HepG2 (cell line): ENCODE measurements around the gene THBD. TPM values are rescaled to one million over a fixed set of nuclear protein-coding genes. Genes with fewer than 3 reads are reported as not detected.

ENCODE experiments used
- ATAC-seq: fragments of 200-7000 bp; cut with Tn5 transposase; 3 replicates; pipeline ENCODE4 v1.9.1; 2020; ENCODE audit warnings: mild to moderate bottlenecking, moderate library complexity
- BruUV-seq: library from RNA; stranded (reverse); fragments of 400-500 nt; replicated peaks from 2 replicates; lab custom pipeline; 2021; lab: Mats Ljungman, UMichigan
- CTCF ChIA-PET: fragments of 300-600 bp; formaldehyde crosslinking; extraction: SDS; loops from one replicate; lab custom pipeline; 2021; ENCODE audit warnings: low total read pairs, inconsistent platforms, low intra/inter-chr PET ratio; lab: Yijun Ruan, JAX
- POLR2A ChIA-PET: fragments of 350-600 bp; sonication (Branson Sonifier 250); formaldehyde crosslinking; loops from one replicate; lab custom pipeline; 2020; ENCODE audit warnings: antibody characterized with exemption, inconsistent platforms; lab: Yijun Ruan, JAX
- DNase-seq: peaks from one replicate; pipeline ENCODE4 v3.0.0-alpha.2; 2015; ENCODE audit warnings: low spot score
- FAIRE-seq: peaks from 3 replicates; lab custom pipeline; 2011; peaks lifted over from hg19 to GRCh38; lab: Jason Lieb, UNC
- H2AFZ ChIP-seq: one replicate; pipeline ENCODE4 v1.6.1; 2011; ENCODE audit warnings: low read length, inconsistent platforms
- H3K27ac ChIP-seq: fragments of 300-600 bp; 3 replicates; pipeline ENCODE4 v1.8.0; 2011; ENCODE audit warnings: mixed run types, mild to moderate bottlenecking, mixed read lengths, low read length, inconsistent platforms; ENCODE audit not compliant: insufficient read depth; ENCODE audit errors: extremely low read length
- H3K27me3 ChIP-seq, 2 experiments: fragments of 200-600 bp in 1 of 2; 2 replicates in 1 of 2; 3 replicates in 1 of 2; pipeline versions ENCODE4 v1.6.0 to v1.8.0; 2011; ENCODE audit warnings: low read length in 2 of 2, mild to moderate bottlenecking in 2 of 2, moderate library complexity in 2 of 2, inconsistent platforms in 1 of 2; ENCODE audit not compliant: insufficient read depth in 2 of 2, control insufficient read depth in 1 of 2
- H3K36me3 ChIP-seq, 2 experiments: fragments of 200-600 bp in 1 of 2; replicated peaks in 1 of 2; 2 replicates in 1 of 2; 3 replicates in 1 of 2; pipeline versions ENCODE4 v1.5.1 to v1.8.0; 2011; ENCODE audit warnings: low read length in 2 of 2, inconsistent platforms in 1 of 2; ENCODE audit not compliant: insufficient read depth in 2 of 2, control insufficient read depth in 1 of 2
- H3K4me1 ChIP-seq: 2 replicates; pipeline ENCODE4 v1.5.1; 2012; ENCODE audit warnings: low read length, inconsistent platforms; ENCODE audit not compliant: insufficient read depth
- H3K4me2 ChIP-seq: 2 replicates; pipeline ENCODE4 v1.6.0; 2011; ENCODE audit warnings: low read depth, low read length, inconsistent platforms
- H3K4me3 ChIP-seq, 3 experiments: fragments of 200-600 bp in 1 of 3; sonication (generic), shearing (Covaris generic) in 1 of 3; replicated peaks in 1 of 3; 2 replicates each; pipeline ENCODE4 v1.5.1; 2011 to 2016; ENCODE audit warnings: low read length in 3 of 3, inconsistent platforms in 2 of 3, low read depth in 2 of 3, mild to moderate bottlenecking in 2 of 3, control low read depth in 1 of 3, mixed read lengths in 1 of 3; ENCODE audit not compliant: insufficient read depth in 1 of 3
- H3K79me2 ChIP-seq: one replicate; pipeline ENCODE4 v1.6.1; 2011; ENCODE audit warnings: low read length, inconsistent platforms; ENCODE audit not compliant: insufficient read depth
- H3K9ac ChIP-seq: 2 replicates; pipeline ENCODE4 v1.6.0; 2011; ENCODE audit warnings: mild to moderate bottlenecking, low read depth, low read length, inconsistent platforms; ENCODE audit not compliant: insufficient read depth
- H3K9me3 ChIP-seq: 2 replicates; pipeline ENCODE4 v1.5.1; 2012; ENCODE audit warnings: mild to moderate bottlenecking, low read length
- H4K20me1 ChIP-seq: 2 replicates; pipeline ENCODE4 v1.6.0; 2011; ENCODE audit warnings: inconsistent platforms, mild to moderate bottlenecking, low read length, moderate library complexity; ENCODE audit not compliant: insufficient read depth
- AKAP8 ChIP-seq: sonication (generic); formaldehyde crosslinking; IDR thresholded peaks from 2 replicates; pipeline ENCODE4 v1.5.1; 2020; ENCODE audit warnings: mild to moderate bottlenecking, missing genetic modification reagents
- ATF7 ChIP-seq, 2 experiments: fragments of 450-650 bp in 1 of 2; sonication (generic) in 1 of 2; formaldehyde crosslinking in 1 of 2; IDR thresholded peaks; 2 replicates each; pipeline versions ENCODE4 v1.4.0 to v1.6.1; 2016 to 2020; ENCODE audit warnings: antibody characterized with exemption in 1 of 2, mild to moderate bottlenecking in 1 of 2, missing genetic modification reagents in 1 of 2
- CREB1 ChIP-seq, 2 experiments: fragments of 450-650 bp in 1 of 2; IDR thresholded peaks; 2 replicates each; pipeline ENCODE4 v1.6.1; 2016 to 2017; ENCODE audit warnings: control low read depth in 1 of 2, mild to moderate bottlenecking in 1 of 2, missing compliant biosample characterization in 1 of 2, missing genetic modification characterization in 1 of 2
- CREM ChIP-seq, 2 experiments: sonication (generic) in 1 of 2; formaldehyde crosslinking in 1 of 2; IDR thresholded peaks; 2 replicates each; pipeline versions ENCODE4 v1.4.0 to v1.6.1; 2016 to 2020; ENCODE audit warnings: antibody characterized with exemption in 1 of 2, mild to moderate bottlenecking in 1 of 2, missing genetic modification reagents in 1 of 2
- DNMT1 ChIP-seq: sonication (generic); formaldehyde crosslinking; IDR thresholded peaks from 2 replicates; pipeline ENCODE4 v1.5.1; 2020; ENCODE audit warnings: mild to moderate bottlenecking, missing genetic modification reagents
- TCF7 ChIP-seq: sonication (generic); IDR thresholded peaks from 2 replicates; pipeline ENCODE4 v1.6.1; 2016; ENCODE audit warnings: antibody characterized with exemption, low read depth
- WGBS: methylation state at CpG from one replicate; pipeline ENCODE4 v1.1.6; 2017; ENCODE audit warnings: low lambda C conversion rate; 5-methylcytosine and 5-hydroxymethylcytosine counted together
- in situ Hi-C: cut with HindIII; loops from 2 replicates; pipeline ENCODE4 v1.10.0; 2017; ENCODE audit warnings: low pct_unique_long_range_greater_than_20kb; ENCODE audit not compliant: extremely low pct_ligation_motif_present
- intact Hi-C: fragments of 100-400 bp; cut with micrococcal nuclease; formaldehyde crosslinking; loops from one replicate; pipeline ENCODE4 v1.10.0; 2022; ENCODE audit not compliant: unreplicated experiment
- polyA plus RNA-seq, 8 experiments: library from polyadenylated mRNA; depleted of rRNA in 3 of 8; stranded (reverse) in 7 of 8; unstranded in 1 of 8; fragments of >200 nt; fragmentation: Illumina TruSeq in 4 of 8; extraction: Trizol in 4 of 8; gene quantifications; 2 replicates each; pipeline versions ENCODE4 v1.2.1 to v1.2.3, GENCODE V29; 2011 to 2016; ENCODE audit warnings: low read depth in 4 of 8, missing spikeins in 1 of 8, mixed read lengths in 1 of 8; ENCODE audit not compliant: insufficient read depth in 1 of 8
- total RNA-seq, 5 experiments: library from RNA; depleted of rRNA; stranded (reverse); fragments of >200 nt; fragmentation: Illumina TruSeq; extraction: Trizol; gene quantifications; 2 replicates each; pipeline ENCODE4 v1.2.3, GENCODE V29; 2016; ENCODE audit warnings: low read depth in 1 of 5

Gene THBD
- total and polyA plus RNA-seq, 2 of the 13 experiments (the other 11 are each of a cell fraction or from before 2014, with no cell fraction given) = 0.03 TPM; not detected in 1

DNA sequence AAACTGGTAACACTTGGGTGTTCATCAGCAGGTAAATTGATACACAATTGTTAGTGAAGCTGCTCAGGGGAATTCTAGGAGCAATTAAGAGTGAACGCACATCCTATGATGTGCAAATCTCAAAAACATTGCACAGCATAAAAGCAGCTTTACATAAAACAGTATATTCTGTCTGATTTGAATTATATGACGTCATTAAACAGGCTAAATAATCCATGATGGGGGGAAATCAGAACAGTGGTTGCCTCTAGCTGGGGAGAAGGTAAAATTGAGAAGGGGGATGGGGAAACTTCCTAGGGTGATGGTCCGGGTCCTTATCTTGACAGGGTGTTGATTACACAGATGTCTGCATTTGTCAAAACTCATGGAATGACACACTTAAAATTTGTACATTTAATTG, 17.3 kb upstream of the THBD start:
- no peaks in the 10 kb centered on the region for H3K79me2 ChIP-seq
- intact Hi-C loops (no loop called here), in situ Hi-C loops (no loop called here)
- no peaks in the 10 kb centered on the region for H3K36me3 ChIP-seq
- no peak overlapping the region for H2AFZ ChIP-seq
- ChIA-PET POLR2A (no interaction called here), CTCF (no interaction called here)
- H3K4me2 ChIP-seq = no peak overlapping the region
- ATAC-seq (no peak), FAIRE-seq (no peak), DNase-seq (no peak)
- peaks cover 9% of the 10 kb centered on the region for H3K4me1 ChIP-seq
- no peak overlapping the region for H3K27ac ChIP-seq
- no TSS peak for BruUV-seq
- TF ChIP-seq CREB1 (IDR thresholded peaks at IDR 0.05) (peak; percentile 97), CREB1 (CRISPR knock-in tag; IDR thresholded peaks at IDR 0.05) (no peak), ATF7 (IDR thresholded peaks at IDR 0.05) (peak; percentile 100), ATF7 (CRISPR knock-in tag; IDR thresholded peaks at IDR 0.05) (no peak), AKAP8 (no peak)
- H4K20me1 ChIP-seq = no peaks in the 10 kb centered on the region
- 39% methylated on average over 3 of the region's 3 CpGs for WGBS
- H3K27me3 ChIP-seq = no peaks in the 10 kb centered on the region
- no peak overlapping the region for H3K4me3 ChIP-seq
- no peaks in the 10 kb centered on the region for H3K9me3 ChIP-seq
- H3K9ac ChIP-seq = no peak overlapping the region

GRCh38 chr20:23065266-23066201, 16.1 kb upstream of the THBD start:
- no peak overlapping the region for H3K9ac ChIP-seq
- H3K79me2 ChIP-seq = no peaks in the 10 kb centered on the region
- 18% methylated on average over 9 of the region's 9 CpGs for WGBS
- H3K27me3 ChIP-seq = no peaks in the 10 kb centered on the region
- H4K20me1 ChIP-seq = no peaks in the 10 kb centered on the region
- FAIRE-seq = no peak
- CTCF ChIA-PET = no interaction called here
- H3K4me3 ChIP-seq = no peak overlapping the region
- POLR2A ChIA-PET = no interaction called here
- peak; percentile 54 for DNase-seq
- H3K4me1 ChIP-seq = peaks cover 9% of the 10 kb centered on the region
- intact Hi-C loops = no loop called here
- H3K27ac ChIP-seq = no peak overlapping the region
- no peak overlapping the region for H3K4me2 ChIP-seq
- in situ Hi-C loops = no loop called here
- no peaks in the 10 kb centered on the region for H3K9me3 ChIP-seq
- H3K36me3 ChIP-seq = no peaks in the 10 kb centered on the region
- H2AFZ ChIP-seq = no peak overlapping the region
- ATAC-seq = no peak
- TF ChIP-seq CREM (IDR thresholded peaks at IDR 0.05) (peak; percentile 33; the same call in 1 of the 2 replicates), CREM (CRISPR knock-in tag; IDR thresholded peaks at IDR 0.05) (no peak), DNMT1 (CRISPR knock-in tag) (no peak), TCF7 (peak; percentile 55; the same call in 1 of the 2 replicates)
- BruUV-seq = no TSS peak
